GM18870 (cell line): ENCODE measurements around the gene CPN2.

Source experiments
- ATAC-seq: cut with Tn5 transposase; IDR thresholded peaks from one replicate; pipeline ENCODE4 v1.9.1; 2021; ENCODE audit warnings: moderate library complexity; ENCODE audit not compliant: unreplicated experiment

The CPN2 gene

DNA sequence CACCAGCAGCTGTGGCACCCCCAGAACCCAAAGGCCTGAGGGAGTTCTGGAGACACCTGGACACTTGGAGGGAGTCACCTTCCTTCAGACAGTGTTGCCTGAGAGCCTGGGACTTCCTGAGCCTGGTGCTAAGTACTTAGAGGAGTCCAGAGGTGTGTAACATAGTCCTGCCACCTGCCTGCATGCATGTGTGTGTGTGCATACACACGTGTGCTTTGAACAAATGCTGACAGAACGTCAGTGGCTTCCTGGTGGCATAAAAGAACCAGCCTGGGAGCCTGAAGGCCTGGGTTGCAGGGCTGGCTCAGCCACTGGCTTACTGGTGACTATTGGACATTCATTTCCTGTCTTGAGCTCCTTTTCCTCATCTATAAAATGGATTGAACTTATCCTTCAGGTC, 3.2 kb upstream of the CPN2 start:
- no peak for ATAC-seq

DNA sequence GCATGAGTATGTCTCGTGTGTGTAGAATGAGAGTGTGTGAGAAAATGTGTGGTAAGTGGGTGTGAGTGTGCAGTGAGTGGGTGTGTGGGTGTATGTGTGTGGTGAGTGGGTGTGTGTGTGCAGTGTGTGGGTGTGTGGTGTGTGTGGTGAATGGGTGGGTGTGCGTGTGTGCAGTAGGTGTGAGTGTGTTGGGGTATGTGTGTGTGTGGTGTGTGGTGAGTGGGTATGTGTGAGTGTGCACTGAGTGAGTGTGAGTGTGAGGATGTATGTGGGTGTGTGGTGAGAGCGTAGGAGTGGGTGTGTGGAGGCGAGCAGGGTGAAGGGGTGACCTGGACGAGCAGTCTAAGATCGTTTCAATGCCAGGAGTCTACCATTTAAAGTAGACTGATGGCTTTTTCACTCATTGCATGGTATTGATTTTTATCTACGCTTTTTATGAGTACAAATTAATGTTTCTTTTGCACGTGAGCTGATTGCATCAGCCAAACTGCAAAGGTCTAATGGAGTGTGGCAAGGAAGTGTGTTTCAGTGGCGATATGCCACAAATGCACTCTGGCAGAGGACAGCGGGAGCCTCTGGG, 1.6 kb upstream of the CPN2 start:
- no peak for ATAC-seq

DNA sequence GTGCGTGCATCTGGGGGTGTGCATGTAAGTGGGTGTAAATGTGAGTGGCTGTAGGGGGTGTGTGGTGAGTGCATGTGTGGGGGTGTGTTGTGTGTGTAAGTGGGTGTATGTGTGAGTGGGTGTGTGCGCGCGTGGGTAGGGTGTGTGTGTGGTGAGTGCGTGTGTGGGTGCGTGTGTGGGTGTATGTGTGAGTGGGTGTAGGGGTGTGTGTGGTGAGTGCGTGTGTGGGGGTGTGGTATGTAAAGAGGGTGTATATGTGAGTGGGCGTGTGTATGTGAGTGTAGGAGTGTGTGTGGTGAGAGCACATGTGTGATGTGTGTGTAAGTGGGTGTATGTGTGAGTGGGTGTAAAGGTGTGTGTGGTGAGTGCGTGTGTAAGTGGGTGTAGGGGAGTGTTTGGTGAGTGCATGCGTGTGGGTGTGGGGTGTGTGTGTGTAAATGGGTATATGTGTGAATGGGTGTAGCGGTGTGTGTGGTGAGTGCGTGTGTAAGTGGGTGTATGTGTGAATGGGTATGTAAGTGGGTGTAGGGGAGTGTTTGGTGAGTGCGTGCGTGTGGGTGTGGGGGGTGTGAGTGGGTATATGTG, 916 bp upstream of the CPN2 start:
- ATAC-seq: no peak

DNA sequence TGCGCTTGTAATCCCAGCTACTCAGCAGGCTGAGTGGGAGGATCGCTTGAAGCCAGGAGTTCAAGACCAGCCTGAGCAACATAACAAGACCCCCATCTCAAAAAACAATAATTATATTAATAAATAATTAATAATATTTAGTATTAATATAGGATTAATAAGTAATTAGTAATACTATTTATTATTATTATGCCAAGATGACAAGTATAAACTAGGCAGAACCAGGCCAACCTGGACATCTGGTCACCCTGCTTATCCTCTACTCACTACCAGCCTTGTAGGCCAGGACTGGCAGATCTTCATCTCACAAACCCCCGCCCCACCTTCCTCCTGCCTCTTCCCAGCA, 429 bp downstream of the CPN2 start:
- no peak for ATAC-seq

DNA sequence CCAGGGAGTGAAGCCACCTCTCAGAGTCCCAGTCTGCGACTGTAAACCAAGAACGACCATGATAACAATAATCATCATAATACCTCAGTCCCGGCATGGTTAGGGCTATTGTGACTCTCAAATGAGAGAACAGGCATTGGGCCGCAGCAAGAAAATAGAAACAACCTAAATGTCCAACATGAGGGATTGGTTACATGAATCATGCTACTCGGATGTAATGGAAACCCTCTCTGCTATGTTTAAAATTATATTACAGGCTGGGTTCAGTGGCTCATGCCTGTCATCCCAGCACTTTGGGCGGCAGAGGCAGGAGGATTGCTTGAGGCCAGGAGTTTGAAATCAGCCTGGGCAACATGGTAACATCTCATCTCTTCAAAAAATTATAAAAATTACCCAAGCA, 2.8 kb downstream of the CPN2 start:
- no peak for ATAC-seq

DNA sequence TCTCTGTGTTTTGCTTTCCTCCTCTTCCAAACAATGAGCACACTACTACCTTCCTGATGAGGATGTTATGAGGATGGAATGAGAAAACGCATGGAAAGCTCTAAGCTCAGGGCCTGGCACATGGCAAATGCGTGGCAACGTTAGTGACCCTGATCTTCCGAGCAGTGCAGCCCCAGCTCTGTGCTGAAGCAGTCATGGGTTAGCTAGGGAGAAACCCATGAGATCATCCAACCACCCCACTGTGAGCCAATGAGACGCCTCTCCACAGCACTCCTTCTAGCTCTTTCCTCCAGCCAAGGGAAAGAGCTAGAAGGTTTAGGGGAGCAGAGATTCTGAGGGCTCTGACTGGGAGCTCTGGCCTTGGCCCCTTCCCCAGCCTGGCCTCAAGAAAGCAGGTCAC, 4.5 kb downstream of the CPN2 start:
- no peak for ATAC-seq

DNA sequence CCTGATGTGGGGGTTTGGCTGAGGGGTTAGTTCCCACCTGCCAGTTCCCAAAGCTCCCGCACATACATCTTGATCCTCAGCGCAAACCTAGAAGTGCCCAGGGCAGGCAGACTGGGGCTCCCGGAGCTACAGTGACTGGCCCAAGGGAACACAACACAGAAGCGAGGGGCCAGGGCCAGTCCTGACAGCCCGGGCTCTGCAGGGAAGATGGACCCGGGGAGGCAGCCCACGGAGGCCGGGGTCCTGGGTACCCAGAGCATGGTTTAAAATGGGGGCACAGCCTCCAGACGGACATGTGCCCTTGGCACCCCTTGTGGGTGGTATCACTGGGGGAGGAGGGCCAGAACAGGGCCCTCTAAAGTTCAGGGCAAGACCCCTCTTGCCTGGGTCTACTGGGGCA, 5.1 kb downstream of the CPN2 start:
- ATAC-seq: no peak

DNA sequence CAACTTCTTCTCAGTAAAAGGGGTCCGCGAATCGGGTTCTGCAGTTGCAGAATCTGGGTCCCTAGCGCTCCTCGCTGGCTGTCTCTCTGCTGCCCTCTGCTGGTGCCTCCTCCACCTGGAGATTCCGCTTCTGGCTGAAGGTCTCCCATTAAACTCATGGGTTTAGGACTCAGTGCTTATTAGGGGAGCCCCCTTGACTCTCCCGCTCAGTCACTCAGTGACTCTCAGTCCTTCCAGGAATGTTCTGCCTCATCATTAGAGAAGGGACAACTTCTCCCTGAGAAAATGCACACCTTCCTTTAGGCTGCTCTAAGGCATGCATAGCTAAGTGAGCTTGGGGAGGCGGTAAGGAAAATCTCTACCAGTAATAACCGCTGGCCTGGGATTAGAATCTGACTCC, 7.1 kb downstream of the CPN2 start:
- ATAC-seq: no peak

DNA sequence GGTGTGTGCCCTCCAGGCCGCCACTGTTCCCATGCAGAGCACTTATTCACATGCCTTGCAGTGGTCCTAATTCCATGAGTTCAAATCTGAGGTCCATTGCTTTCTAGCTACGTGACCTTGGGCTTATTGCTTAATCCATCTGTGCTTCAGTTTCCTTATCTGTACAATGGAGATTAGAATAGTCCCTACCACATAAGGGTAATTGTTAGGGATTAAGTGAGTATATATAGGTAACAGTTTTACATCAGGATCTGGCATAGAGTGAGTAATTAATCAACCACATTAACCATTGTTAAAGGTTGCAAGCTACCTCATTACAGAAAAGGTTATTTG, 7.6 kb downstream of the CPN2 start:
- no peak for ATAC-seq

DNA sequence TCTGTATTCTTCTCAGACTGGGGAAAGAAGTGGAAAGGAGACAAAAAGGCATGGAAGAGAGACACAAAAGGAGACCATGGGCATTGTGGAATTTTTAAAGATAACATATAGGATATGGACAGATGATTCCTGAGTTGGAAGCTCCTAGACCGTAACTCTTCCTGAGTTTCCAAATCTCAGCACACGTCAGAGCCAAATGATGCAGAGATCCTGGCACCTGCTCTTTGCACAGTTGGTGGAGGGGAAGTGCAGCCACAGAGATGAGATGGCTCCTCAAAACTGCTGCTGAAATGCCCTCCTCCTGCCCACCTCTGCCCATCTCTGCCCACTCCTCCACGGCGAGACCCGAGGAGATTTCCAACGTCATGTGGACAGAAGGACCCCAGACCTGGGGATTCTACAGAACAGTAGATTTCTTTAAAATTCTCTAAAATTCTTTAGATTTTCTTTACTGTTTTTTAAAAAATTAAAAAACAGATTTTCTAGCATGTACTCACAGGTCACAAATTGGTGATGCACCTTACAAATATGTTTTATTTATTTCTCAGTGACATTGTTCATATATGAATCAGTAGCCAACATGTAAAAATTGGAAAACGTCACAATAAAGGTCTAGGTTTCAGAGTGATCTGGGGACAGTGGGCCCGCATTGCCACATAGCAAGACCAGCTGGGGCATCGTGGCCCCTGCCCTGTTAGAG, 8.1 kb downstream of the CPN2 start:
- no peak for ATAC-seq

DNA sequence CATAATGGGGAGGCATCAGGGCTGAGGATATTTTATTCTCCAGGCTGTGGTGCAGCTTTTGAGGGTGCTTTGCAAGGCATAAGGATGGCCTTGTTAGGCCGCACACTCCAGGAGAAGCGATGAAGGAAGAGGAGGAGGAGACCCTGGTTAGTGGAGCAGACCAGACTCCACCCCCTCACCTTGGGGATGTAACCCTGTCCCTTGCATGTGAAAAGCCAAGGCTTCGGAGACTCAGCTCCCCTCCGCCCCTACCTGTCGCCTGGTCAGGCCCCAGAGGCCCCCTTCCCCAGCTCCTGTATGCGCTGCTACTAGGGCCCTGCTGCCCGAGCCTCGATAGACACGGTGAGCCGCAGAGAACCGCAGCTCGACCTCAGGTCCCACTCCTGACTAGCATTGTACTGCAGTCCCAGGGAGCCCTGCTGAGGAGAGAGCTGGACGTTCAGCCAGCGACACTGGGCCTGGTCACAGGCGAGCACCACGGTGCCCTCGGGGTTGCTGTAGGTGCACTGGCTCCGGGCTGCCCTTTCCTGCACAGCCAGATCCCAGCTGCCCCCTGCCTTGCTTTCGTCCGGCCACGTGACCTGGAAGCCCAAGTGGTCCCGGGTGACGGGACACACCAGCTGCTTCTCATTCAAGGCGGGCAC, 10.2 kb downstream of the CPN2 start:
- no peak for ATAC-seq

DNA sequence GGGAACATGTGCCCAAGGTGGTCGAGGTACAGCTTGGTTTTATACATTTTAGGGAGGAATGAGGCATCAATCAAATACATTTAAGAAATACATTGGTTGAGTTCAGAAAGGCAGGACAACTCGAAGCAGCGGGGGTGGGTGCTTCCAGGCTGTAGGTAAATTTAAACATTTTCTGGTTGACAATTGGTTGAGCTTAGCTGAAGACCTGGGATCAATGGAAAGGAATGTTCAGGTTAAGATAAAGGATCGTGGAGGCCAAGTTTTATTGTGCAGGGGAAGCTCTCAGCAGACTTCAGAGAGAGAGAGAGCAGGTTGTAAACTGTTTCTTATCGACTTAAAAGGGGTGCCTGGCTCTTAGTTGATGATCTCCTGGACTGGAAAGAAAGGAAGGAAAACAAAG, 11.3 kb downstream of the CPN2 start:
- ATAC-seq: no peak

DNA sequence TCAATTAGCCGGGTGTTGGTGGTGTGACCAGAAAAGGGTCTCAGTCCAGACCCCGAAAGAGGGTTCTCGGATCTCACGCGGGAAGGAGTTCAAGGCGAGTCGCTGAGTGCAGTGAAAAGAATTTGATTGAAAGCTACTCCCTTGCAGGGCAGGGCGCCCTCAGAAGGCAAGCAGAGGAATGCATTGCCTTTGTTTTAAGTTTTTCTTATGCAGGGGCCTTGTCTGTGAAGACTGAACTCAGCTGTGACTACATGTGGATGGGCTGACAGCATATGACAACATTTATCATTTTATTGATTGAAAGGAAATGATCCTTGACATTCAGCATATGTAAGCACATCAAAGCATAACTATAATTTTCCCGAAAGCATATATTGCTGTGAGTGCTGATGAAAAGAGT, 11.8 kb downstream of the CPN2 start:
- no peak for ATAC-seq

DNA sequence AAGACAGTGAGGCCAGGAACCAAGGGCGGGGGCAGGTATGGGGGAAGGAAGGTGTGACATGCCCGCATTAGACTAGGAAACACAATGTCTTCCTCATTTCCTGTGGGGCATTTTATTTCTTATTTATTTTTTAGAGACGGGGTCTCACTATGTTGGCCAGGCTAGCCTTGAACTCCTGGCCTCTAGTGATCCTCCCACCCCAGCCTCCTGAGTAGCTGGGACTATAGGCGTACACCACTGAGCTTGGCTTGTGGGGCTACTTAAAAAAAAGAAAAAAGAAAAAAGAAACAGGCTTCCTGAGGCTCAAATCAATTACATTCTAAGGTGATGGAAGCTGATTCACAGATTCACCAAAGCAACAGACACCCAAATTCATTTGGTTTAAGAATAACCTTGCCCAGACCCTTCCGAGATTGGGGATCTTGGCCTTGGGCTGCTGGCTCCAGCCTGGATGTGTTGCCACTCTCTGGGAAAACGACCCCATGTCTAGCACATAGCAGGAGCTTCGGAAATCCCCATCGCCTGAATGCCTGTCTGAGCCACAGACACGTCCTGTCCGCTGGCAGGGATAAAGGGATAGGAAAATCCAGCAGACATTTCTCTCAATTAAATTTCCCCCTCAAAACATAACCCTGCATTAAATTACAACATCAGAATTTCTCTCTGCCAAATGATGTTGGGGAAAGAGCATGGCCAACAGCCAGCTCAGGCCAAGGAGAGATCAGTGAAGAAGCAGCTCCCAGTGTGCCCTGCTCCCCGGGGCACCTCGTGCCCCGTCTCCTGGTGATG, 13.0 kb downstream of the CPN2 start:
- ATAC-seq: no peak

DNA sequence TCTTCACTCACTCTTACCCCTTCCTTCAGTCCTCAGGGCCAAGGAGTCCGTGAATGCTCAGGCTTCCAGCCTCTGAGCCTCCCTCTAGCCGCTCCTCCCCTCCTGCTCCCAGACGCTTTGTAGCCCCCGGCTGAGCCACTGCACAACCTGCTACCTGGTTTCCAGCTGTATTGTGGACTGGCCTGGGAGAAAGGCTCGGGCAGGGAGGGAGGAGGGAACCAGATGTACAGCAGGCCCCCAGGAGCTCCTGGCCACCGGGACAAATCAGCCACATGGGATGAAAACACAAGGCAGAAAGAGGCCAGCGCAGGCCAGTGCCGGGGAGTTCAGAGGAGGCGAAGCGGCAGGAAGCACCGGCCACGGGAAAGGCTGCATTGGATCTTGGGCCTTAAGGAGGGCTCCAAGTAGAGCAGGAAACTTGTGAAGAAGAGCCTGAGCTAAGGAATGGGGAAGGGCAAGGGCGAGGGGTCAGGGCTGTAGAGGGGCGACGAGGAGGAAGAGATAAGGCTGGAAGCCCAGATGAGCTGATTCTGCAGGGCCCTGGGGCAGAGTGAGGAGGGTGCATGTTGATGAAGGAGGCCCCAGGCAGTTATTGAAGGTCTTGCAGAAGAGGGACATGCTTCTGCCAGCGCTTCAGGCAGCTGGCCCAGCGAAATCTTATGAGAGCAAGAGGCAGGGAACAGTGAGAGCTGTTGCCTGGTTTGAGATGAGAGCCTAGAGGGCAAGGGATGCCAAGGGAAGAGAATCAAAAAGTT, 14.3 kb downstream of the CPN2 start:
- no peak for ATAC-seq

DNA sequence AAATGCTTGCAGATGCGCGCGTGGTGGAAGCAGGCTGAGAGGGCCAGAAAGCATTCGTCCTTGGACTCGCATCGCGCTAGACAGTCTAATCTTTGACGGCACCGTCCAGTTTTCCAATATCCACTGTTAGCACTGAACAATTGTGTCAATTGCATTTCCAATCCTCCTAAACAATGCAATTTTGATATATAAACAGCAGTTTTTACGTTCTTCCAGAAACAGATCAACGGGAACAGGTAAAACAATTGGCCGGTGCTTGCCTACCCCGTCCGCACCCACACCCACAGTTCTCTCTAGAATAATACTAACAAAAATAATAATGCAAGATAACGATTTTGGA, 17.2 kb downstream of the CPN2 start:
- ATAC-seq: no peak

DNA sequence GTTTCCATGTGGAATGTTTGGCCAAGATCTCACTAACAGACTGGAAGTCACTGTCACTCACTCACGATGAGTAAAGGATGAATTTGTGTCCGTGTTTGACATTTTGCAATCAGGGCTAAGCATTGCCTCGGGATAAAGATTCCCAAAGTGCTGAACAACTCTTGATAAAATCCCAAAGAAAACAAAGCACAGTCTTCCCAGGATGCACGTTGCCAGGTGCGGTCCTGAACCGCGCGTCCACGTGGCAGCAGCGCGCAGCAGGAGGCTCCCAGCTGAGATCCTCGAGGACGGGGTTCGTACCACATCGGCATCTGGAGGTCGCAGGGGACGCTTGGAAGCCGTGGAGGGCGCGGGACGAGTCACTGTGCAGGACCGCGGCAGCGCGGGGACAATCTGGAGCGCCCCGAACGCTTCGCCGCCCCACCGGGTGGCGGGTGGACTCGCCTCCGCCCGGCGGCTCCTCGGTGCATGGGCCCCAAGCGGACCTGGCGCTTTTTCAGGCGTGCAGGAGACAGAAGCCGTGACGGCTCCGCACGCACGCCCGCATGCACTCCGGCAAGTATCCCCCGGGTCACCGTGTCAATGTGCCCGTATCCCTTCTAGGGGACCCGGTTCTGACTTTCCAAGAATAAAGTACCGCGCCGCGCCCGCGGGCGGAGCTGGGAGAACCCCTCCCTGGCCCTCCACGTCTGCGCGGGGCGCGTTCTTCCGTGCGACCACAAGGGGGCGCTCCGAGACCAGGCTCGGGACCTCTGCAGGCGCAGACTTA, 17.7 kb downstream of the CPN2 start:
- peak; percentile 70 for ATAC-seq

DNA sequence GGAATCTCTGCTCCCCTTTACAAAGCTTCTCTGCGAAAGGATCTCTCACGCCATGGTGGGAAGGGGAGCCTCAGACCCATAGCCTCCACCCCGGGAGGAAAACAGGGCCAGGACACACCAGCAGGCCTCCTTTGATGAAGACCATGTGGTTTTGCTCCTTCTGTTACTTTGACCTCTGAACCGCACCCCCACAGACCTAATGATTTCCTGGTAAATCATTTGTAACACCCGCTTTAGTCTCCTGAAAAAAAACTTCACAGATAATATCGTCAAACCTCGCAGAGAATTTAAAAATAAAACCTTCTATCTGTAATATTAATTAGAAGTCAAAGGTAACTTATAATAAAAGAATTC, 18.3 kb downstream of the CPN2 start:
- no peak for ATAC-seq

DNA sequence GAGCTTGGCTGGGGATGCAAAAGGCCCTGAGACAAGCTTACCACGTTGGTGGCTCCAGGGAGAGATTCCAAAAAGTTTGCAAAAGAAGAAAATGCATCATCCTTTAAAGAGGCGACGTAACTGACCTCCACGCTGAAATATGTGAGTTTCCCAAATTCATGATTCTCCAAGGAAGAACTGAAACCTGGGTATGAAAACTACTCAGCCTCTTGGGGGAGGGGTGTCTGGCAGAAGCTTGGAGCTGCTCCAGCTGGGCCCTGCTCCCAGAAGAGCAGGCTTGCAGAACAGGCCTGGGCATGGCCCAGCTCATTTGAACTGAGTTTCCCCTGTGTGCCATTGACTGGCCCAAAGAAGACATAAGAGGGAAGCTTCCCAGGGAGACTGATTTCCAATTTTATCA, 20.5 kb downstream of the CPN2 start:
- no peak for ATAC-seq

DNA sequence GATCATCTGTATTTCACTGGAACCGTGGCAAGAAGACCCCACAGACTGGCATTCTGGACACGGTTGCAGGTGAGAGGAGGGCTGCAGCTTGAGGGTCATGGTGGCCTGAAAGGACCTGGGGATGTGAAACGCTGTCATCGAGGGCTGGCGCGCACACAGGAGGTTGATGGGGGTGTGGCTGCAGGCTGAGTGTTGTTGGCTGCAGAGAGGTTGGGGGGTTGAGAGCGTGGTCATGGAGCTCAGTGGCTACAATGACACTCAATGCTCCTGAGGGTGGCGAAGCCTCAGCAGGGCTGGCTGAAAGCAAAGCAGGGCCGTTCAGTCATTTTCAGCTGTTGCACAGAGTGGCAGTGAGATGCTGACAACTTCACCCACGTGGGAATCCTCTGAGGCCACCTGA, 21.0 kb downstream of the CPN2 start:
- no peak for ATAC-seq

DNA sequence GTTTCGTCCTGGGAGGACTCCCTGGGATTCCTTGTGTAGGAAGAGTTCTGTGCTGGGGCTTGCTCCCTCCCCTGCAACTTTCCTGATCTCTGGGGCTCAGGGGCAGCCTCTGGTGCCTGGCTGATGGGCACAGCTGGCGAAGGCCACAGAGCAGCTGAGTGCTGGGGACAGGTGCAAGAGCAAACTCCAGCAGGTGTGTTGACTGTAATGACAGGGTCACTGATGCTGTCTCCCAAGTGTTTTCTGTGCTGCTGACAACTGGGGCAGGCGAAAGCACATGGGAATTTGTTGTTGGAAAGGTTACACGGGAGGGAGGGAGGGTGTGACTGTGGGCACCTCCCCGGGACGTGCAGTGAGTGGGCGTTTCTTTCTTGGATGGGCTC, 21.6 kb downstream of the CPN2 start:
- no peak for ATAC-seq
